GM12873 (cell line): ENCODE results near the gene SLC22A2.

Experiments used
- CTCF ChIP-seq: IDR thresholded peaks from 2 replicates; pipeline ENCODE4 v1.5.1; 2012; ENCODE audit warnings: low read depth, mild to moderate bottlenecking, moderate library complexity, low read length, control low read depth; ENCODE audit not compliant: insufficient read depth; ENCODE audit errors: missing control alignments

The SLC22A2 gene

GRCh38 chr6:160188773-160189172 lies 69.8 kb downstream of the SLC22A2 start:
- no peak for TF ChIP-seq CTCF

- no peak for TF ChIP-seq CTCF
These were observed 77.9 kb downstream of the SLC22A2 start for GRCh38 chr6:160180706-160181105.

GRCh38 chr6:160178271-160178670 lies 80.3 kb downstream of the SLC22A2 start:
- no peak for TF ChIP-seq CTCF

- no peak for TF ChIP-seq CTCF
These were observed 81.4 kb downstream of the SLC22A2 start for GRCh38 chr6:160177220-160177619.

- no peak for TF ChIP-seq CTCF
These were observed 83.9 kb downstream of the SLC22A2 start for GRCh38 chr6:160174681-160175080.

- TF ChIP-seq CTCF: no peak
These were observed 84.7 kb downstream of the SLC22A2 start for GRCh38 chr6:160173806-160174527.

GRCh38 chr6:160172704-160173103 lies 85.9 kb downstream of the SLC22A2 start:
- no peak for TF ChIP-seq CTCF
